Stimulated activated CD4-positive, alpha-beta T cell treated with anti-CD3 and anti-CD28 coated beads, TNF-alpha, amount 100 ng/mL, for 24 hours (primary cell): Measurements from ENCODE around the gene ZNF70.

Experiments
- DNase-seq, 3 experiments: peaks; one replicate each; pipeline ENCODE4 v3.0.0-alpha.2; 2020; ENCODE audit warnings: low read depth in 3 of 3

ZNF70 gene

GRCh38 chr22:23692598-23693291 is 58.2 kb downstream of the ZNF70 start:
- no peak for DNase-seq

GRCh38 chr22:23691748-23692423 is 59.0 kb downstream of the ZNF70 start:
- no peak for DNase-seq

- no peak for DNase-seq
These were observed 60.2 kb downstream of the ZNF70 start, which contains the start of gene RGL4 for GRCh38 chr22:23690713-23691112. Gene RGL4, plus strand, starts transcription at chr22:23691013. Its CDS starts 1,018 bp downstream, at chr22:23692031.

GRCh38 chr22:23689414-23689813 is 61.5 kb downstream of the ZNF70 start:
- DNase-seq: no peak
